Right lobe of liver (tissue), 4 donors: ENCODE data around the gene BIN2.

ENCODE experiments used
- POLR2A ChIP-seq: fragments of 450-650 bp; IDR thresholded peaks from one replicate; pipeline ENCODE4 v1.6.1; 2017; ENCODE audit warnings: antibody characterized with exemption, mild to moderate bottlenecking
- TF ChIP-seq, protein P1 (sequence below), 4 donors: fragments of 200-600 bp in 3 of 4; fragments of 450-650 bp in 1 of 4; IDR thresholded peaks; one replicate each; pipeline versions ENCODE4 v1.5.1 to v1.8.0; 2016 to 2022; ENCODE audit warnings: antibody characterized with exemption in 4 of 4, mild to moderate bottlenecking in 2 of 4
- donor health status: DM: no; HTN: no; CAD: no.
- donor health status: DM: no; HTN: no; CAD: no.
- donor health status: DM: no; HTN: yes; CAD: no.

GRCh38 chr12:51263341-51263740 is 60.6 kb downstream of the BIN2 start:
- TF ChIP-seq, protein P1, sequence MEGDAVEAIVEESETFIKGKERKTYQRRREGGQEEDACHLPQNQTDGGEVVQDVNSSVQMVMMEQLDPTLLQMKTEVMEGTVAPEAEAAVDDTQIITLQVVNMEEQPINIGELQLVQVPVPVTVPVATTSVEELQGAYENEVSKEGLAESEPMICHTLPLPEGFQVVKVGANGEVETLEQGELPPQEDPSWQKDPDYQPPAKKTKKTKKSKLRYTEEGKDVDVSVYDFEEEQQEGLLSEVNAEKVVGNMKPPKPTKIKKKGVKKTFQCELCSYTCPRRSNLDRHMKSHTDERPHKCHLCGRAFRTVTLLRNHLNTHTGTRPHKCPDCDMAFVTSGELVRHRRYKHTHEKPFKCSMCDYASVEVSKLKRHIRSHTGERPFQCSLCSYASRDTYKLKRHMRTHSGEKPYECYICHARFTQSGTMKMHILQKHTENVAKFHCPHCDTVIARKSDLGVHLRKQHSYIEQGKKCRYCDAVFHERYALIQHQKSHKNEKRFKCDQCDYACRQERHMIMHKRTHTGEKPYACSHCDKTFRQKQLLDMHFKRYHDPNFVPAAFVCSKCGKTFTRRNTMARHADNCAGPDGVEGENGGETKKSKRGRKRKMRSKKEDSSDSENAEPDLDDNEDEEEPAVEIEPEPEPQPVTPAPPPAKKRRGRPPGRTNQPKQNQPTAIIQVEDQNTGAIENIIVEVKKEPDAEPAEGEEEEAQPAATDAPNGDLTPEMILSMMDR (IDR thresholded peaks at IDR 0.05): no peak
- TF ChIP-seq POLR2A: no peak
